Activated T-helper 17 cell treated with anti-CD3 and anti-CD28 coated beads, Interleukin-2, amount 50 U/mL, for 72 hours (primary cell): Measurements from ENCODE around the gene ADCY10. TPM values are rescaled to one million over a fixed set of nuclear protein-coding genes. Genes with fewer than 3 reads are reported as not detected.
A peak's percentile ranks its signal among the peaks of the same experiment; 100 is the strongest.
"Not testable (repeated sequence)": the region's sequence is repeated elsewhere in the genome, so short reads cannot be mapped to it uniquely, and the experiment has no call there.

Source experiments
- ATAC-seq: fragments of 150-1000 bp; cut with Tn5 transposase; replicated peaks from 2 replicates; pipeline ENCODE4 v1.10.0; 2021; ENCODE audit warnings: mild to moderate bottlenecking, moderate library complexity
- H3K27ac Mint-ChIP-seq: one replicate; pipeline ENCODE4 v1.8.0; 2022; ENCODE audit warnings: mixed read lengths
- H3K27me3 Mint-ChIP-seq: one replicate; pipeline ENCODE4 v1.8.0; 2022; ENCODE audit warnings: mixed read lengths
- H3K36me3 Mint-ChIP-seq: one replicate; pipeline ENCODE4 v1.8.0; 2022; ENCODE audit warnings: low read depth, mild to moderate bottlenecking, mixed read lengths
- H3K4me1 Mint-ChIP-seq: one replicate; pipeline ENCODE4 v1.8.0; 2022; ENCODE audit warnings: mixed read lengths
- H3K4me3 Mint-ChIP-seq: one replicate; pipeline ENCODE4 v1.8.0; 2022; ENCODE audit warnings: mild to moderate bottlenecking, mixed read lengths
- H3K9me3 Mint-ChIP-seq: one replicate; pipeline ENCODE4 v1.8.0; 2022; ENCODE audit warnings: mixed read lengths
- total RNA-seq, 2 donors: library from RNA; stranded (reverse); gene quantifications; one replicate each; pipeline ENCODE4 v1.2.3, GENCODE V29; 2022

ADCY10 gene
- total RNA-seq, 2 donors from 2014 or later = 0.13 to 0.98 TPM

DNA sequence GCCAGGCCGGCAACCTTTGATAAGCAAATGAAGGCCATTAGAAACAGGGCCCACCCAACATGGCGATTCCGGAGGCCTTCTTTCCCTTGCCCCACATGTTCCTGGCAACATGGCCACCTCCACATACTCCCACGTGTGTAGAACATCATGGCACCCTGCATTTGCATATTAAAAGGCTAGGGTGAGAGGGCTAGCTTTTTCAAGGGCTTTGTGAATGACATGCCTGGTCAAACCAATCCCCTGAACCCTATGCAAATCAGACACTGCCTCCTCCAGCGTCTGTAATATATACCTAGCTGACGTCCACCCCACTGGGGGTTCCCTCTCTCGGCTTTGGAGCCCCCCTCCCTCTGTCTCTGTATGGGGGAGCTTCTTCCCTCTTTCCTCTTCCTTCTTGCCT lies 1.6 kb downstream of the ADCY10 start:
- peaks cover 13% of the 10 kb centered on the region for H3K27me3 Mint-ChIP-seq
- no peak for ATAC-seq
- H3K9me3 Mint-ChIP-seq = peaks cover 11% of the 10 kb centered on the region
- no peaks in the 10 kb centered on the region for H3K4me1 Mint-ChIP-seq
- no peak overlapping the region for H3K4me3 Mint-ChIP-seq
- H3K36me3 Mint-ChIP-seq = peaks cover 26% of the 10 kb centered on the region
- H3K27ac Mint-ChIP-seq = no peak overlapping the region

DNA sequence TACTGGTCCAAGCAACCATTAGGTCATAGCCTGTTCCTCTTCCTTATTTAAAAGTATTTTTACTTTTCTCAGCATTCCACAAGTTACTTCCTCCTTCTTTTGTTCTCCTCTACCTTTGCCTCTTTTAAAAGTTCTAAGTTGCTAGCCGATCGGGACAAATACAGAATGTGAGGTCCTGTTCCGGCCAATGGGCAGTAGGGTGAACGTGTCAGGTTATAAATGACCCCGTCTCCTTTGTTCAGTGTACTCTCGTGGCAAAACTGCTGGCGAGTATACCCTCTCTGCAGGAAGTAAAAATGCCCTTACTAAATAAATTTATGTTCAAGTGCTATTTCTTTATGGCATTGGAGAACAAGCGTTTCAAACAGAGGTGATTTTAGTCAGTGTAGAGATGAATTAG lies 2.5 kb downstream of the ADCY10 start:
- ATAC-seq = no peak
- Mint-ChIP-seq H3K27me3 (peaks cover 13% of the 10 kb centered on the region), H3K4me1 (no peaks in the 10 kb centered on the region), H3K36me3 (peaks cover 18% of the 10 kb centered on the region), H3K4me3 (no peak overlapping the region), H3K27ac (no peak overlapping the region), H3K9me3 (peaks cover 11% of the 10 kb centered on the region)

DNA sequence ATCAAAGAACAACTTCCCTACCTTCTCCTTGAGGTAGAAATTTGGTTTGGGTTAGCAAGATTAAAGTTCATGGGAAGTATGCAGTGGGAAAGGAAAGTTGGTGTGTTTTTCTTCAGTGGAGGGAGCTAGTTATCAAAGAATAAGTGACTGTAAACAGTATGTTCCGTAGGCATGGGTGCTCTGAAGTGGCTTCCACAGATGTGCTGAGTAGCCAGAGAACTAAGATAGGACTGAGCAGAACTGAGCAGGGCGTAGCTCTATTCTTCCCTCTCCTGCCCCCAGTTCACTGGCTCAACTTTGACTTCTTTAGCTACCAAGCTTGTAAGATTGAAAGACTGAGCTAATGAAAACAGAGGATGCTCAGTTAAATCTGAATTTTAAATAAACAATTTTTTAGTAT lies 3.4 kb downstream of the ADCY10 start:
- no peak overlapping the region for H3K4me3 Mint-ChIP-seq
- H3K36me3 Mint-ChIP-seq = peaks cover 9% of the 10 kb centered on the region
- H3K4me1 Mint-ChIP-seq = no peaks in the 10 kb centered on the region
- no peak for ATAC-seq
- H3K9me3 Mint-ChIP-seq = peaks cover 11% of the 10 kb centered on the region
- H3K27ac Mint-ChIP-seq = no peak overlapping the region
- peaks cover 13% of the 10 kb centered on the region for H3K27me3 Mint-ChIP-seq

DNA sequence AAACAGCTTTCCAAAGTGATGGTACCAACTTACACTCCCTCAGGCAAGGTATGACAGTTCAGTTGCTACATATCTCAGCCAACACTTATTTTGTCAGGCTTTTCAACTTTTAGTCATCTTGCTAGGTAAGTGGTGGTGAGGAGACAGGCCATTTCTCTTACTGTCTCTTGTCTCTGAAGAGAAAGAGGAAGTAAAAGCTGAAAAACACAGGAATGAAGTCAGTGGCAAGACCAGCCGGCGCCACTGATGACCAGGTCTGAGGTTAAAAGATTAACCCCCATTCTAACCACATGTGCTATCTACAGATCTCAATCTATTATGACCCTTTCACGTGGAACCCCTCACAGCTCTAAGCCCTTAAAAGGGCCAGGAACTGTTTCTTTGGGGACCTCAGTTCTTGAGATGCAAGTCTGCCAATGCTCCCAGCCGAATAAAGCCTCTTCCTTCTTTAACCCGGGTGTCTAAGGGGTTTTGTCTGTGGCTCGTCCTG lies 4.2 kb downstream of the ADCY10 start:
- peaks cover 13% of the 10 kb centered on the region for H3K27me3 Mint-ChIP-seq
- H3K9me3 Mint-ChIP-seq = peaks cover 11% of the 10 kb centered on the region
- H3K27ac Mint-ChIP-seq = no peak overlapping the region
- H3K36me3 Mint-ChIP-seq = peaks cover 4% of the 10 kb centered on the region
- no peaks in the 10 kb centered on the region for H3K4me1 Mint-ChIP-seq
- no peak for ATAC-seq
- H3K4me3 Mint-ChIP-seq = no peak overlapping the region

DNA sequence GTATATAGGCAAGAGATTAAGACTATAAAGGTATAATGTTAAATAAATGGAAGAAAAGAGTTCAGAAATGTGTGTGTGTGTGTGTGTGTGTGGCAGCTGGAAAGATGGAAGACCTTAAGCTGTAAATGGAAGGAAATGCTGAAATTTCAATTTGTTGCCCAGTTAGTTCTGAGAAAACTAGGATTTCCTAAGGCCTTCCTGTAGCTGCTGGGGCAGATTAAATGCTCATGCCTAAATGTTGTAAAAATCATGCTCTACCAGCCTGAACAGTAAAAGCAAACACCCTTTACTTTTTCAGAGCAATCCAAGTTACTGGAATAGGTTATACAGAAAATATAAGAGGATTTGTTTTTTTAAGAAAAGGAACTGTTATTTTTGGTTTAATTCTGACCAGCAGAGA lies 8.3 kb downstream of the ADCY10 start:
- Mint-ChIP-seq H3K4me3 (no peak overlapping the region), H3K36me3 (peaks cover 4% of the 10 kb centered on the region), H3K9me3 (peaks cover 11% of the 10 kb centered on the region), H3K4me1 (no peaks in the 10 kb centered on the region), H3K27me3 (peaks cover 10% of the 10 kb centered on the region), H3K27ac (no peak overlapping the region)
- no peak for ATAC-seq

DNA sequence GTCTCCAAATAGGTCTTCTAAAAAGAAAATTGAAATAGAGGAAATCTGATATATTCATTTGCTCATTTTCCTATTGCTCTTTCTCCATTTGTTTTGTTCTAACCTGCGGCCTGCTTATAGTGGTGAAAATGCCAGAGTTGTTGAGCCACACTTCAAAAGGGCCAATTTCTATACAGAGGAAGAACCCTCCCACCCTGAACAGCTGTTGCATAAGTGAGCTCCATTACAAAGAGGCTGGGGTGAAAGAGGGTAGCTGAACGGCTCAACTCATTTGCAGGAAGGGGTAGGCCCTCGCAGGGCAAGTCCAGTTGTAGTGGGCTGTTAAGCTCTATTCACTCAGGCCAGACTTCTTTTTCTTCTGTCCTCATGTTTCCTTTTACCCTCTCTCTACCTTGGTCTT lies 8.8 kb downstream of the ADCY10 start:
- Mint-ChIP-seq H3K4me1 (no peaks in the 10 kb centered on the region), H3K9me3 (peaks cover 8% of the 10 kb centered on the region), H3K4me3 (no peak overlapping the region), H3K27ac (no peak overlapping the region), H3K36me3 (peaks cover 3% of the 10 kb centered on the region), H3K27me3 (peaks cover 7% of the 10 kb centered on the region)
- ATAC-seq = no peak

DNA sequence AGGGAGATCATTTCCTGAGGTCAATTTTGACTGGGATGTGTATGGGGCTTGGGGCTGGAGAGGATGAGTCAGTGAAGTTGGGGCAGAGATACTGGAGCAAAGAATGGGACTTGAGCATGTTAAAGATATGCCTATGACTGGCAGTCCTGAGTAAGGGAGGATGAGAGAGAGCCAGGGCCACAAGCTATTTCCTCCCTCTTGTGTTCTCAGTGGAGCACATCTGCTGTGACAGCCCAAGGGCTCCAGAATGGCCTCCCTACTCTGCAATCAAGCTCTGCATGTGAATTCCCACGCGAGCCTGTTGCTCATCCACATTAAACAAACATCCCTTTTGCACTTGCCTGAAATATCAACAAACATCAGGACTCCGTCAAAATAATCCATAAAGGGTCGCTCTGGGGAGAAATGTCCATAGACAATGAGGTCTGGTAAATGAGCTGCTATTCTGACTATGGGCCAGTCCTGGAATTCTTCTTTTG lies 9.2 kb downstream of the ADCY10 start:
- no peak overlapping the region for H3K4me3 Mint-ChIP-seq
- no peaks in the 10 kb centered on the region for H3K36me3 Mint-ChIP-seq
- H3K27me3 Mint-ChIP-seq = peaks cover 4% of the 10 kb centered on the region
- no peak overlapping the region for H3K27ac Mint-ChIP-seq
- H3K9me3 Mint-ChIP-seq = peaks cover 4% of the 10 kb centered on the region
- ATAC-seq = peak; percentile 19
- no peaks in the 10 kb centered on the region for H3K4me1 Mint-ChIP-seq

DNA sequence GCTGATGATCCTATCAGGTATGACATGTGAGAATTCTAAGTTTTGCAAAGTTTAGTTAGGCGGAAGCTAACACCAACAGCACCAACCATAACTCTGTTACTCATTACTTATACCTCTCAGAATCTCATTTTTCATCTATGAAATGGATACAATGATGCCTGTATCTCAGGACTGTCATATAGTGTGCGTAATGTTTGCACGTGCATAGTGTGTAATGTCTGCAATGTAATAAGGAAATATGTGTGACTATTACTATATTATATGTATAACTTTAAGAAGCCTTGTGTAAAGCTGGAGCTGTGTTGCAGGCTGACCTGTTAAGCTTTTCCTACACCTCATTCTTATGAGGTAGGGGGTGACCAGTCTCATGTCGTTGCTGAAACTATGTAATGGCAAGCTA lies 13.0 kb downstream of the ADCY10 start:
- ATAC-seq = no peak
- H3K27me3 Mint-ChIP-seq = no peaks in the 10 kb centered on the region
- H3K36me3 Mint-ChIP-seq = no peaks in the 10 kb centered on the region
- H3K4me3 Mint-ChIP-seq = no peak overlapping the region
- H3K27ac Mint-ChIP-seq = no peak overlapping the region
- H3K4me1 Mint-ChIP-seq = no peaks in the 10 kb centered on the region
- no peaks in the 10 kb centered on the region for H3K9me3 Mint-ChIP-seq

DNA sequence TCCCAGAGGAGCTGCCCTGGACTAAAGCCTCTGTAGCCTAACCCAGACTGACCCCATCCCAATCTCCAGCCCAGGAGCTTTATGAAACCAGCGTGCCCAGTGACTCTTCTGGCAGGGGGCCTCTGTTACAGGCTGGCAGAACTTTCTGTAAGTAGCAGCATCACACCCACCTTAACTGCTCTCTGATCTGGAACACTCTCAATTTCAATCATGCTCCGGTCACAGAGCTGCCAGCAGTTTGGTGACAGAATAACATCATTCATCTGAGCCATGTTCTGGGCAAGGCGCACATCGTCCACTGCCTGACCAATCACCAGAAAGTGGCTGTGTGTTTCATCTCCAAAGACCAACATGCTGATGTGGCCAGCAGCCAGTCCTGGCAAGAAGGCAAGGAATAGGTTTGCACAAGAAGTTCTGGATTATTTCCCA lies 14.7 kb downstream of the ADCY10 start:
- Mint-ChIP-seq H3K27ac (no peak overlapping the region), H3K27me3 (no peaks in the 10 kb centered on the region), H3K36me3 (no peaks in the 10 kb centered on the region), H3K4me3 (no peak overlapping the region), H3K9me3 (no peaks in the 10 kb centered on the region), H3K4me1 (no peaks in the 10 kb centered on the region)
- ATAC-seq = no peak

DNA sequence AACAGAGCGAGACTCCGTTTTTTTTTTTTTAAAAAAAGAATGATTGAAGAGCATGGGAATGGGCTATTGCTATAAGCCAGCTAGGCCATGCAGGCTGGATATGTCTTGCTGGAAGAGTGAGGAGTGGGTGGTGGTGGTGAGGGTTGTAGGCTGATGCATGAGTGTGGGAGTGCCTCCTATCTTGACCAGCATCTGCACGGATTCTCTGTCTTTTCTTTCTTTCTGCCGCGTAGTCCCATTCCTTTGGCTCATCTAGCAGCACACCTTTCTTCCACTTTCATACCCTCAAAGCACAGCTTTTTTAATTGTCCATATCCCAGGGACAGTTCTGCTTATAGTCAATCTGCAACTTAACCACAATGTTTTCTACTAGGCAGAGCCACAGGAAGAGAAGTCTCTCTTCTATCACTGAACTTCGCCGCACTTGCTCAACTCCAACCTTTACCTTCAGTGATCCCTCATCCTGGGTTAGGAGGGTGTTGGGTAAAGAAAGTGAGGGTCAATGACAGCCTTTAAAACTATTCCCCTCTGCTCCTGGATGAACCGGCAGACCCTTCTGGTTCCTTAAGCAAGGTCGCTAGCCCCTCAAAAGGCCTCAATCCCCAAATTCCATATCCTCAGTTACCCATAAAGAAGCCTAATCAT lies 15.2 kb downstream of the ADCY10 start:
- no peak overlapping the region for H3K4me3 Mint-ChIP-seq
- H3K36me3 Mint-ChIP-seq = no peaks in the 10 kb centered on the region
- H3K9me3 Mint-ChIP-seq = no peaks in the 10 kb centered on the region
- no peaks in the 10 kb centered on the region for H3K4me1 Mint-ChIP-seq
- no peak for ATAC-seq
- H3K27ac Mint-ChIP-seq = no peak overlapping the region
- H3K27me3 Mint-ChIP-seq = no peaks in the 10 kb centered on the region

DNA sequence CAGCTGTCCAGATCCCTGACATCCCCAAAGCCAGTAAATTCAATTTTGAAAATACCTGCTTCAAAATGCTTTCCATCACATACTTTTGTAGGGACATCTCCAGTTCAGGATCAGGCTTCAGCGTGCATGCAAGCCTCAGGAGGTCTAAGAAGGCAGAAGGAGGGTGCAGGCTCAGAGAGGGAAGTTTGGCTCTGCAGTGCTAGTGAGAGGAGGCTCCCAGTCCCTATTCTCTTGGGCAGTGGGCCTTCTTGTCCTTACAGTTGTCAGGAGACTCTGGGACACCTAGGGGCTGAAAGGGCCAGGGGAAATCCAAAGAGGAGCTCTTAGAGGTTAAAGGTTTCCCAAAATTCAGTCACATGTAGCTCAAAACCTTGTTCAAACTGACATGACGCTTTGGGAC lies 20.1 kb downstream of the ADCY10 start:
- Mint-ChIP-seq H3K27ac (no peak overlapping the region), H3K4me3 (no peak overlapping the region), H3K27me3 (peaks cover 10% of the 10 kb centered on the region), H3K4me1 (no peaks in the 10 kb centered on the region), H3K36me3 (no peaks in the 10 kb centered on the region), H3K9me3 (no peaks in the 10 kb centered on the region)
- no peak for ATAC-seq

DNA sequence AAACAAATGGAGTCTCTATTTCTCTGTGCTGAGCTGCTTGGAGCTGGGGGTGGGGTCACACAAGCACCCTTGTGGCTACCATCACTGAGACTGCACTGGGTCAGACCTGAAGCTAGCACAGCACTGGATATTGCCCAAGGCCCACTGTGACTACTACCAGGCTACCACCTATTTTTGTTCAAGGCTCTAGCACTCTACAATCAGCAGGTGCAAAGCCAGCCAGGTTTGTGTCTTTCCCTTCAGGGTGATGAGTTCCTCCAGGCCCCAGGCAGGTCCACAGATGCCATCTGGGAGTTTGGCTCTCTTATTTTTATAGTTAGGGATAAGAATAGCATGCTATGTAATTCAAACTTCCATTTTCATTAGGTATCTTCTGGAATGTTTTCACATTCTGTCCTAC lies 23.5 kb downstream of the ADCY10 start:
- H3K36me3 Mint-ChIP-seq = no peaks in the 10 kb centered on the region
- H3K27ac Mint-ChIP-seq = no peak overlapping the region
- no peaks in the 10 kb centered on the region for H3K4me1 Mint-ChIP-seq
- peaks cover 10% of the 10 kb centered on the region for H3K27me3 Mint-ChIP-seq
- H3K4me3 Mint-ChIP-seq = no peak overlapping the region
- peaks cover 4% of the 10 kb centered on the region for H3K9me3 Mint-ChIP-seq
- no peak for ATAC-seq

DNA sequence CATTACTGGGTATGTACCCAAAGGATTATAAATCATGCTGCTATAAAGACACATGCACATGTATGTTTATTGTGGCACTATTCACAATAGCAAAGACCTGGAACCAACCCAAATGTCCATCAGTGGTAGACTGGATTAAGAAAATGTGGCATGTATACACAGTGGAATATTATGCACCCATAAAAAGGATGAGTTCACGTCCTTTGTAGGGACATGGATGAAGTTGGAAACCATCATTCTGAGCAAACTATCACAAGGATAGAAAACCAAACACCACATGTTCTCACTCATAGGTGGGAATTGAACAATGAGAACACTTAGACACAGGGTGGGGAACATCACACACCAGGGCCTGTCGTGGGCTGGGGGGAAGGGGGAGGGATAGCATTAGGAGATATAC lies 26.7 kb downstream of the ADCY10 start:
- not testable (repeated sequence) for ATAC-seq, H3K4me1 Mint-ChIP-seq, H3K9me3 Mint-ChIP-seq, H3K27me3 Mint-ChIP-seq, H3K36me3 Mint-ChIP-seq, H3K4me3 Mint-ChIP-seq, H3K27ac Mint-ChIP-seq

DNA sequence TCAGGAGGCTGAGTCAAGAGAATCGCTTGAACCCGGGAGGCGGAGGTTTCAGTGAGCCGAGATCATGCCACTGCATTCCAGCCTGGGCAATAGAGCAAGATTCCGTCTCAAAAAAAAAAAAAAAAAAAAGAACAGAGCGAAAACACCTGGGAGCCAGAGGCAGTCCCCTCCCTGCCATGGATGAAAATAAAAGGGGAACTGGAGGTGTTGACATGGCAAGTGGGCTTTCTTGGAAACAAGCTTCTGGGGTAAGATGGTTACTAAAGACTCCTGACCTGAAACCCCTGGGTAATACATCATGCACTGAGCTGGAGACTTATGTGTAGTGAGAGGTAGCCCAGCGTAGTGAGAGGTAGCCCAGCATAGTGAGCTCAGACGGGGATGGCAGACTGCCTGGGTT lies 31.6 kb downstream of the ADCY10 start:
- H3K27me3 Mint-ChIP-seq = no peaks in the 10 kb centered on the region
- H3K4me3 Mint-ChIP-seq = no peak overlapping the region
- no peak for ATAC-seq
- no peak overlapping the region for H3K27ac Mint-ChIP-seq
- no peaks in the 10 kb centered on the region for H3K4me1 Mint-ChIP-seq
- H3K36me3 Mint-ChIP-seq = no peaks in the 10 kb centered on the region
- H3K9me3 Mint-ChIP-seq = no peaks in the 10 kb centered on the region

DNA sequence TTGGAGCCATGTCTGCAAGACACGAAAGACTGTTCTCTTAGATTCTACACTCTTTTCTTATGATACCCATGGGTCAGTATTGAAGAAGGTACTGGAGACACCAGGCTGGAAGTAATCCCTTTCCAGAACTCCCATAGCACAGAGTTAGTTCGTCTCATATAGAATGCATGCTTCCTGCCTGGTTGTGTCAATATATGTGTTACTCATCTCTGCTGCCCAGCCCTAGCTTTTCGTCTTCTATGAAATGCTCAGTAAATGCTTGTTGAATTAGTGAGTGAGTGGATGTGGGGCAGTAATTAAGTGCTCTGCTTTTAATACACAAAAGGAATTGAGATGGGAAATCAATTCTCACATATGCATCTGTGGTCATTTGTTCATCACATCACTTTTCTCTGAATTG lies 32.1 kb downstream of the ADCY10 start:
- Mint-ChIP-seq H3K36me3 (no peaks in the 10 kb centered on the region), H3K27ac (no peak overlapping the region), H3K4me3 (no peak overlapping the region), H3K27me3 (no peaks in the 10 kb centered on the region), H3K4me1 (no peaks in the 10 kb centered on the region), H3K9me3 (no peaks in the 10 kb centered on the region)
- no peak for ATAC-seq

DNA sequence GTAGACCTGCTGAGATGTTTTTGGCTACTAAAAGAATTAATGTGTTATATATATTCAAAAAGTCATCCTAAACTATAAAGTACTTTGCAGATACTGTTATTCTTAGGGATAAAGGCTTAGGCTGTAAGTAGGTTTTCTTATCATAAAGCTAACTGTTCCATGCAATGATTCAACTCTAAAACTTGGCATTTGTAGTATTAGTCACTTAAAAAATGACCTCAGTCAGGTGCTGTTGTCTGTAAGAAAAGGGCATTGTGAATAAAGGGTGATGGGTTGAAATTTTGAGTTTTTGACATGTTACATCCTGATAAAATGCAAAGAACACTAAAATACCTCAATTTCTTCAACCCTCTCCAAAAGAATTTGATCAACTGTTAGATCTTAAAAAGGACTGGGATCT lies 32.9 kb downstream of the ADCY10 start:
- H3K36me3 Mint-ChIP-seq = no peaks in the 10 kb centered on the region

More for the DNA sequence above, 32.9 kb downstream of the ADCY10 start:
- no peaks in the 10 kb centered on the region for H3K4me1 Mint-ChIP-seq
- no peak overlapping the region for H3K4me3 Mint-ChIP-seq
- no peaks in the 10 kb centered on the region for H3K9me3 Mint-ChIP-seq
- H3K27ac Mint-ChIP-seq = no peak overlapping the region
- H3K27me3 Mint-ChIP-seq = no peaks in the 10 kb centered on the region
- ATAC-seq = no peak
